GM21786 (cell line): ENCODE measurements around the gene ZNF341.
A peak's percentile ranks its signal among the peaks of the same experiment; 100 is the strongest.
"Not testable (repeated sequence)": the region's sequence is repeated elsewhere in the genome, so short reads cannot be mapped to it uniquely, and the experiment has no call there.

Experiments used
- ATAC-seq: cut with Tn5 transposase; IDR thresholded peaks from one replicate; pipeline ENCODE4 v1.9.1; 2021; ENCODE audit not compliant: unreplicated experiment

ZNF341 gene

DNA sequence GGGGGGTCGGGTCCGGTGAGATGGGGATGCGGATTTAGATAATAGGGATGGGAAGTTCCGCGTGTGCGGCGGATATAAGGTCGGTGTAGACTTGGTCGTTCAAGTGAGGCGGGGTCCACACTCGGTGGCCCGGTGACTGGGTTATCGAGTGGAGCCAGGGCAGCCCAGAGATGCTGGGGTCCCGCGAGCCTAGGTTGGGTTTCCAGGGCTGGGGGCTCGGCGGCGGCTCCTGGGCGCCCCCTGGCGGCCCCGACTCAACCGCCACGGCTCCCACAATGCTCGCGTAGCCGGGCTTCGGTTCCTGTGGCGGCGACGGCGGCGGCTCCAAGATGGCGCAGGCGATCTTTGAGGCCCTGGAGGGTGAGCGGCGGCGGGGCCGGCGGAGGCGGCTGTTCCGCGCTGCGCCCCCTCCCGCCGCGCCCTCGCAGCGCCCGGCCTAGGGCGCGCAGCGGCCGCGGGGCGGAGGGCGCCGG is at the start of gene ZNF341:
Gene ZNF341, plus strand, starts transcription at position 304 of the 473 bp plus-strand sequence. Its CDS starts 26 bp downstream, at position 330.
- ATAC-seq: peak; percentile 78

DNA sequence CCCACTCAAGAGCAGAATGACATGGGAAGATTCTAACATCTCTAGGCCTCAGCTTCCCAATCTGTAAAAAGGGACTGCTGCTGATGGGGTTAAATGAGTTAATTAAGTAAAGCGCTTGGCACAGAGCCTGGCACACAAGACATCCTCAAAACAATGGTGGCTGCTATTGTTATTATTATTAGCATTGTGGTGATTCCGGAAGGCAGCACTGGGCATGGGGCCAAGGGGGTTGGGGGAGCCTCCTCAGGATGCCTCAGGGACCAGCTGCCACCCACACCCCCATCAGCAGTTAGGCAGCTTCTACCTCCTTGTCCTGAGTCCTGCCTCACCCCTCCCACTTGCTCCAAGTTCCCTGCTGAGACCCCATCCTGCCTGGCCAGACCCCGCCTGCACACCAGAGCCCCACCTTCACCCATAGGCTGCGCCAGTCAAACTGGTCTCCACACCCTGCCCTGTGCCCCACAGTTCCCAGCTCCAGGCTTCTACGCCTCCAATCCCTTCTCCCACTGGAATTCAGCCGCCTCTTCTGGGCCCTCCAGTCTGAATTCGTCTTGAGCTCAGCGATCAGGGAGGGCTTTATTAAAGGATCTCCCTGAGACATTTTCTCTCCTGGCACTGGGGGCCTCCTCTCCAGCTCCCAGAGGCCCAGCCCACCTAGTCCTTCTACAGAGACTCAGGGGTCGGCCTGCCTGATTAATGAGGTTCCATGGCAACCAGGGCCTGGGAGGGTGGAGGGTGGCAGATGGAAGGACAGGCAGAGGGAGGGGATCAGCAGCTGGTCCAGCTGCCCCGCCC is 47.1 kb upstream of the ZNF341 start:
- no peak for ATAC-seq

DNA sequence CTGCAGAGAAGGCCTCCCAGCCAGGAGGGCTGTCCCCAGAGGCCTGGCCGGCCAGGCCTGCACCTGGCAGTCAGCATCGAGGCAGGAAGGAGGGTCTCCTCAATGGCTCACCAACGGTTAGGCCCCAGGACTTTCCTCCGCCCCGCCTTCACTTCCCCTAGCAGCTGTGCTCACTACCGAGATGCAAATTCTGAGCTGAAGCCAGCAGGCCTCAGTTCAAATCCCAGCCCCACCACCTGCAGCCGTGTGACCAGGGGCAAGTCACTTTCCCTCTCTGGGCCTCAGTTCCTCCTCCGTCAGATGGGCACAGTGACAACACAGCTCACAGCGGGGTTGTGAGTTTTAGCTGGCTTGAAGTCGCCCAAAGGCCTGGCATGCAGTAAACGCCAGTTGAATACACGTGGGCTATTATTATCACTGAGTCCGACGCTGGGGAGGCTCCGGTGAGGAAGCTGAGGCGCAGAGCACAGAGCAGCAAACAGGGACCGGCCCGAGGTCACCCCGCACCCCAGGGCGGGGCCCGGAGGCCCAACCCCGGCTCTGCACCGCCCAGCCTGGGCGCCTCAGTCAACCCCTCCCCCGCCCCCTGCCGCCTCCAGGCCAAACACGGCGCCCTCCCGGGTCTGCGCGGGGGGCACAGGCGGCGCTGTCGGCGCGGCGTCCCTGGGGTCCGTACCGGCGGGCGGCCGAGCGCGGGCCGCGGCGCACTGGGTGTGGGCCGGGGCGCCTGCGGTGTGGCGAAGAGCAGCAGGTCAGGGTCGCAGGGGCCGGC is 46.3 kb upstream of the ZNF341 start:
- ATAC-seq: peak; percentile 33

DNA sequence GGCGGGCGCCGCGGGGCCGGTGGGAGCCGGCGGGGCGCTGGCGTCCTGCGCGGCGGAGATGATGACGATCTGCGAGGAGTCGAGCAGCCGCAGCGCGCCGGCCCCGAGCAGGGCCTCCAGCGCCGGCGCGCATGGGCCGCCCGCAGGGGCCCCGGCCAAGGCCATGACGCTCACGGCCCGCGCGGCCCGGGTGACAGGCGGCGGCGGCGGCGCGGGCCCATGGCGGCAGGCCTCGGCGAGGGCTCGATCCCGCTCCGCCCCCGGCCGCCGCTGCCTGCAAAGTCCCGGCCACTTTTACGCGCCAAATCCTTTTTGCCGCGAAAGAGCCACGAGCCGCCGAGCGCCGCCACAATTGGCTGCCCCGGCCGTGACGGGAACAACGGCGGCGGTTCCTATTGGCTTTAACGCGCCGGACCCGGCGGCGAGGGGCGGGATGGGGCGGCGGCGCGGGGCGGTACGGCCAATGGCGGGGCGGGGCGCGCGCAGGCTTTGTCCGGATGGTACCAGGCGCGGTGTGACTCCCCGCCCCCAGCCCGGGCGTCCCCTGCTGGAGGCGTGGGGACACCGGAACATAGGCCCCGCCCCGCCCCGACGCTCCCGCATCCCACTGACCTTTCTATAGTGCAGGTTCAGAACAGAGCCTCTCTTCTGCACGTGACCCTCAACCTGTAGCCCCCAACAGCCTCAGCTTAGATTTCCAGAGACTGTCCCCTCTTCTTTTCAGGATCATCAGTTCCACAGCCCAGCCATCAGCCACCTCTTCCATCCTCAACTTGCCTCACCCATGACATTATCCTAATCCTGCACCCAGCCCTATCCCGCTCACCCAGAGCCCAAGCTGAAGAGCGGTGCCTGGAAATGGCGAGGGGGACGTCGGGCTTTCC is 45.5 kb upstream of the ZNF341 start, which contains the start of gene E2F1:
Gene E2F1, minus strand, starts transcription at position 286 of the 884 bp plus-strand sequence. Its CDS starts 121 bp downstream, at position 165.
- peak; percentile 76 for ATAC-seq

DNA sequence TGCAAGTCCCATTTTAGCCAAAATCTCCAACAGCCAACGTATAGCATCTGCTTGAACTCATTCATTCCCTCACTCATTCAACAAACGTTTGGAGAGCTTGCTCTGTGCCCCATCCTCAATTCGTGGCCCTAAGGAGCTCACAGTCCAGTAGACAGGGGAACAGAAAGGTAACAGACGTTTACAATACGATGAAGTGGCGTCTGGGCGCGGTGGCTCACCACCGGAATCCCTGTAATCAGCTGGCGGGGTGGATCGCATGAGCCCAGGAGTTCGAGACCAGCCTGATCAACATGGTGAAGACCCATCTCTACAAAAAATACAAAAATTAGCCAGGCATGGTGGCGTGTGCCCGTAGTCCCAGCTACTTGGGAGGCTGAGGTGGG is 44.8 kb upstream of the ZNF341 start:
- ATAC-seq: no peak

DNA sequence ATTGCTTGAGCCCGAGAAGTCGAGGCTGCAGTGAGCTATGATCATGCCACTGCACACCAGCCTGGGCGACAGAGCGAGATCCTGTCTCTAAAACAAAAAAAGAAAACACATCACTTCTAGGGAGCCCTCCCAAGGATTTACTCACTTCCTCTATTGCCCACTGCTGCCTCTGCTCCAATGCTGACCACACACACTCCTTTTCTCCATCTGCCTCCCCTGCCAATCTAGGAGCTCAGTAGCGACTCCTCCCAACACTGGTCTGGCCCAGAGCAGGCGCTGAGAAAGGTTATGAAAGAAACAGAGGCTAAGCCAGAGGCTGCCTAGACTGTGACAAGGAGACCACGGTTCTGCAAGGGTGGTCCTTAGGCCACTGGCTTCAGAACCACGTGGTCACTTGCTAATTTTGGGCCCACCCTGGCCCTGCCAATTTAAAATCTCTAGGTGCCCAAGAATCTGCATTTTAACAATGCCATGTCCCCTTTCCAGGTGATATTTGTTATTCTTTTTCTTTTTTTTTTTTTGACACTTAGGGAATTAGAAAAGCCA is 44.4 kb upstream of the ZNF341 start:
- ATAC-seq: no peak

DNA sequence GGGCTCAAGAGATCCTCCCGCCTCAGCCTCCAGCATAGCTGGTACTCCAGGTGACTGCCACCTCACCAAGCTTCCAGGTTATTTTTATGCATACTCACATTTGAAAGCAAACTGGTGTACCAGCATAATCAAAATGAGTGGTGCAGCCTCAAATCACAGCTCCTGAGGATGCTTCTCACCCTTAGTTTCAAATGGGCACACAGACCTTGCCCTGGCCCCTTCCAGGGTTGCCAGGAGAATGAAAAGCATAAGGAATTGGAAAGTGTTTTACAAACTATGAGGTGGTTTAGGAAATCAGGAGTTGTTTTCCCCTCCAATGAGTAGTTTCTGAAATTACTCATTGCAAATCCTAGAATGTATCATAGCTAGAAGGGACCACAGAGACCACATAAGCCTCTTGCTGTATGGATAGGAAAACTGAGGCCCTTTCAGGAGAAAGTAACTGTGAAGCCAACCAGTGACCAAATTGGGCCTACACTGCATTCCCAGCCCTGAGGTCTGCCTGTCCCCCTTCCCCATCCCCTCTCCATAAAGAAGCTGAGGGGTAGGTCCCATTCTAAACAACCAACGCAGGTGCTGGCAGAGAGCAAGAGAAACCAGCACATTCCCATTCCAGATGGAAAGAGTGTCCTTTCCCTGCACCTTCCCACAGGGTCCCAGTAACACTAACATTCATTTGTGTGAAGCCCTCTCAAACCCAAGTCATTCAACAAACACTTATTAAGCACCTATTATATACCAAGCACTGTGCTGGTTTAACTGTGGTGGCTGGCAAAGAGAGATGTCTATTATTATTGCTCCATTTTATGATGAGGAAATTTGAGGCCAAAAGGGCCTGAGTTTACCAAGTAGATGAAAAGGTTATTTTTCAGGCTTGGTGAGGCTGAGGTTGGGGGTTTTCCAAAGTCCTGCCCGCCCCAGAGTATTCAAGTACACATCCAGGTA is 43.5 kb upstream of the ZNF341 start:
- no peak for ATAC-seq

DNA sequence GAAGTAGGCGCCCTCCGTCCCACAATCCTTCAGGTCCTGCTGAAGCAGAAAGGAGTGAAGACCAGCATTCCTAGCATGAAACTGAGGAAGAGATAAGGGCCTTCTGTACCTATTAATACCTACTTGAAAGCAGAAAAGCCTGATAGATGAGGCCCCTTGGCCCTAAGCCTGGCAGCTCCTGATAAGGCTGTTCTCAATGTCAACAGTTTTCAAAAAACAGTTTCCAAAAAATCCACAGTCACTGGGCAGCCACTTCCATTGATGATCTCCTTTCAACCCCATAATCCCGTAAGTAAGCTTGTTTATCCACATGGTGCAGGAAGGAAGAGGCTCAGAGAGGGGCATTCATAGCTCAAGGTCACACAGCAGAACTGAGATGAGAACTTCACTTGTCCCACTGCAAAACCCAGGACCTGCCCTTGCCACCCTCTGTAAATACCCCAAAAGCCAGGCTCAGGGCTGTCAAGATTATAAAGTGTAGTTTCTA is 42.8 kb upstream of the ZNF341 start:
- ATAC-seq: no peak

DNA sequence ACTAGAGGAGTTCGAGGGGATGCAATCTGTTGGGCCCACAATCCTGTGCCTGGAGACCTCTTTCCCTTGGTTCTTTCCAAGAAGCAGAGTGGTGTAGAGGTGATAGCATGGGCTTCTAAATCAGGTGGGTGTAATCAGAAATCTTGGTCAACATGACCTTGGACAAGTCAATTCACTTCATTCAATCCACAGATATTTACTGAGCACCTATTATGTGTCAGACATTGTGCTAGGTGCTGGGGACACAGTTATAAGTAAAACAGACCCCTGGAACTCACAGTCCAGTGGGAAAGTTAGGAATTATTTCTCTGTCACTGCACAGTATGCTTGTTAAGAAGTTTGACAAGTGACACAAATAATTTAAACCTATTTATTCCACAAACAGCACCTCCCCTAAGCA is 42.3 kb upstream of the ZNF341 start:
- no peak for ATAC-seq

DNA sequence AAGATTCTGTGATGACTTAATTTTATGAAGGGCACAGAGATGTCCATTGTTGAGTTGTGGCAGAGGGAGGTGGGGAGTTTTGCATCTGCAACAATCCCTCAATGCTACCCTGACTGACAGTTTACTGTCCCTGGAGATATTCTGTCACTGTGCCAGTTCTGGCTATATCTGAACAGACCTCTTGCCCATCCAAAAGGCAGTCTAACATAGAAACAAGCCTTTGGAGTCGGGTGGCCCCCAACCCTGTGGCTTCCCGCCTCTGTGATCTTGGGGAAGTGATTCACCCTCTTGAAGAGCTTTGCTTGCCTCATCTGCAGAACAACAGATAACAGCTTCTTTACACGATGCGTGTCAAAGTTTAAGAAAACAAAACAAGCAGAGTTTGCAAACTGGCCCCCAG is 41.8 kb upstream of the ZNF341 start:
- no peak for ATAC-seq

DNA sequence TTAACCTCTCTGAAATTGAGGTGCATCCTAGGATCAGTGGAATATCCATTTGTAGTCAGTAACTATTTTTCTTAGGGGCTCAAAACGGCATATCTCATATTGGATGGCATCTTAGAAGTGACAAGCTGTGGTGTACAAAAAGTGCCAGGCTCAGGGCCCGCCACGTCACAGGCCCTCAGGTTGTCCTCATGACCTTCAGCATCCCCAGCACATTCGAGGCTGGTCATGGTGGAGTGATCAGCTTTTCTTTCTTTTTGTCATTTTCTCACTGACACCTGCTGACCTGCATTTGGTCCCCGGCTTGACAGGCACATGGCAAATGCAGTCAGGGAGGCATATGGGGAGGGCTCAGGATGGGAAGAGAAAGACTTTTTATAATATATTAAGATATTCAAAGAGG is 38.5 kb upstream of the ZNF341 start:
- ATAC-seq: no peak

DNA sequence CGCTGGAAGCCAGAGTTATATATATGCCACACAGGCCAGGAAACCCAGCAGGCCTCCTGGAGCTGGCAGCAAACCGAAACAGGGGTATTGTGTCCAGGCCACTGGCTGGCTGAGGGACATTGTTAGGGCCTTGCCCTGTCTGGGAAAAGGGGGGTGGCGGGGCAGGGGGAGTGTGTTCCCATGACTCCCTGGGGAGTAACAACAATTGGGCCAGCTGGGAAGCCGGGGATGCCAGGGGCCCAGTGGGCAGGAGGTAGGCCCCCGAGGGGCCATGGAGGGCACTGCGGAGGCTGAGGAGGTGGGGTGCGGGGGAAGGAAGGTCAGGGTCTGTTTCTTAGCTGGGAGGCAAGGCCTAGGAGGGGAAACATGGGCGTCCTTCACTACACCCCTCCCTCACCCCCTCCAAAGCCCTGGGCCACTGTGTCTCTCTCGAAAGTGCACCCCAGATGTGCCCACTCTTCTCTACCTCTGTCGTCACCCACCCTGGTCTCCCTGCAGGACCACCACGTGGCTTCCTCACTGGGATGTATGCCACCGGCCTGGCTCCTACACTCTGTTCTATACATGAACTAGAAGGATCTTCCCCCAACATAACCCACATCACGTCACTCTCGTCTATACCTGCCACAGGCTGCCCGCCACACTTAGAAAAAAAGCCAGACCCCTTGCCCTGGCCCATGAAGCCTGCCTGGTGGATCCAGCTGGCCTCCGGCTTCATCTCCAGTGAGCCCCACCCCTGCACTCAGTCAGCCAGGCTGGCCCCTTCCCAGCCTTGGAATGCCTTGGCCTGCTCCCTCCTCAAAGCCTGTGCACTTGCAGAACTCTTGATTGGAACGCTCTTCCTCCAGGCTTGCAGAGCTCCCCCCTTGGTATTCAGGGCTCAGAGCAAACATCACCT is 37.8 kb upstream of the ZNF341 start:
- no peak for ATAC-seq

DNA sequence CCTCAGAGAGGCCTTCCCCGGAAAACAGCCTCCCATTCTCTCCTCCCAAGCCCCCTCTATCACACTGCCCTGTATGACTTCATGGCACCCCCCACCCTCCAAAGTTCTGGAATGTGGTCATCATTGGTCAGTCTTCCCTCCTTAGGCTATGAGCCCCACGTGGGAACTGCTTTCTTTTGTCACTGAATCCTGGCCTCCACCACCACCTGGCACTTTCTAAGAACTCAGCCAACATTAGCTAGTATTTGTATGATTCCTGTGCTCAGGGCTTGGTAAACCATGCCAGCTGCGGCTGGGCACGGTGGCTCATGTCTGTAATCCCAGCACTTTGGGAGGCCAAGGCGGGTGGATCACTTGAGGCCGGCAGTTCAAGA is 37.2 kb upstream of the ZNF341 start:
- no peak for ATAC-seq

DNA sequence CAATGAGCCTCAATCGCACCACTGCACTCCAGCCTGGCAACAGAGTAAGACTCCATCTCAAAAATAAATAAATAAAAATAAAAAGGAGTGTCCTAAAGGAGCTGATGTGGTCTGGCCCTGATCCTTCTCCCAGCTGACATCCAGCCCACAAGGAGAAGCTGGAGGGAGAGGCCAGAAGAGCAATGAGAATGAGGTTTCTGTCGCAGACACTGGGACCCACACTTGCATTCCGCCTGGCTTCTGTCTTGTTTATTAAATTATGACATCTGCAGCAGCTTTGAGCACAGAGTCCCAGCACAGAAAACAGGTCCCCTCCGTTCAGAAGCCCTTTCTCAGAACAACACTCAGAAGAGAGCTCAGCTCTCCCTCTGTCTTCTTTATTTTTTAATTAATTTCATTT is 35.3 kb upstream of the ZNF341 start:
- ATAC-seq: no peak

DNA sequence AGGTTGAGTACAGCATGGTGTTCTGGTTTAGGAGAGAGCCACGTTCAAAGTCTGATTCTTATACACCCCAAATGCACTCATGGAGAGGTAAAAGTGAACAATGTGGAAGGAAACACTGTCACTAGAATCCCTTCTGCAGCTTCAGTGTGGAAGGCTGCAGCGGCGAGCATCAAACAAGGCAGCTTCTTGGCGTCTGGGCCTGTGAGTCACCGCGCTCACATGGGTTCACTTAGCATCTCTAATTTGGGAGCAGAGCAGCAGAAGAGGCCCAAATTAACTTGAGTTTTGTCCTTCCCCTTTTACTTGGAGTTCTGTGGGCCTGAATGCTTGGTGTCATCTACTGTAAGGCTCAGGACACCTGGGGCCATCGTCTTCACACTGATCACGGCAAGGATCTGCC is 34.7 kb upstream of the ZNF341 start:
- ATAC-seq: no peak

DNA sequence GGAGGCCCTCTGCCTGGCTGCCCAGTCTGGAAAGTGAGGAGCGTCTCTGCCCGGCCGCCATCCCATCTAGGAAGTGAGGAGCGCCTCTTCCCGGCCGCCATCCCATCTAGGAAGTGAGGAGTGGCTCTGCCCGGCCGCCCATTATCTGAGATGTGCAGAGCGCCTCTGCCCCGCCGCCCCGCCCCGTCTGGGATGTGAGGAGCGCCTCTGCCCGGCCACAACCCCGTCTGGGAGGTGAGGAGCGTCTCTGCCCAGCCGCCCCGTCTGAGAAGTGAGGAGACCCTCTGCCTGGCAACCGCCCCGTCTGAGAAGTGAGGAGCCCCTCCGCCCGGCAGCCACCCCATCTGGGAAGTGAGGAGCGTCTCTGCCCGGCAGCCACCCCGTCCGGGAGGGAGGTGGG is 32.8 kb upstream of the ZNF341 start:
- not testable (repeated sequence) for ATAC-seq

DNA sequence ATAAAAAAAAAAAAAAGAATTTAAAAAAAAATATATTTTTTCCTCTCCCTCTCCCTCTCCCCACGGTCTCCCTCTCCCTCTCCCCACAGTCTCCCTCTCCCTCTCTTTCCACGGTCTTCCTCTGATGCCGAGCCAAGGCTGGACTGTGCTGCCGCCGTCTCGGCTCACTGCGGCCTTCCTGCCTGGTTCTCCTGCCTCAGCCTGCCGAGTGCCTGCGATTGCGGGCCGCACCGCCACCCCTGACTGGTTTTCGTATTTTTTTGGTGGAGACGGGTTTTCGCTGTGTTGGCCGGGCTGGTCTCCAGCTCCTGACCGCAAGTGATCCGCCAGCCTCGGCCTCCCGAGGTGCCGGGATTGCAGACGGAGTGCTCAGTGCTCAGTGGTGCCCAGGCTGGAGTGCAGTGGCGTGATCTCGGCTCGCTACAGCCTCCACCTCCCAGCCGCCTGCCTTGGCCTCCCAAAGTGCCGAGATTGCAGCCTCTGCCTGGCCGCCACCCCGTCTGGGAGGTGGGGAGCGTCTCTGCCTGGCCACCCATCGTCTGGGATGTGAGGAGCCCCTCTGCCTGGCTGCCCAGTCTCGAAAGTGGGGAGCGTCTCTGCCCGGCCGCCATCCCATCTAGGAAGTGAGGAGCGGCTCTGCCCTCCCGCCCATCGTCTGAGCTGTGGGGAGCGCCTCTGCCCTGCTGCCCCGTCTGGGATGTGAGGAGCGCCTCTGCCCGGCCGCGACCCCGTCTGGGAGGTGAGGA is 30.9 kb upstream of the ZNF341 start:
- not testable (repeated sequence) for ATAC-seq
